Keratinocyte (primary cell): ENCODE results near the gene TRAPPC10.

Source experiments
- EZH2 ChIP-seq: IDR thresholded peaks from one replicate; pipeline ENCODE4 v1.6.1; 2012; ENCODE audit warnings: inconsistent platforms, mild to moderate bottlenecking, low read length, moderate library complexity
- TF ChIP-seq, protein P1 (sequence below), 3 experiments: IDR thresholded peaks in 1 of 3; conservative IDR thresholded peaks in 1 of 3; optimal IDR thresholded peaks in 1 of 3; 2 replicates in 2 of 3; 3 replicates in 1 of 3; pipeline versions ENCODE3 to v1.5.1; 2011; ENCODE audit warnings: low read length in 3 of 3, mild to moderate bottlenecking in 3 of 3, moderate library complexity in 2 of 3, control low read depth in 1 of 3, inconsistent platforms in 1 of 3; ENCODE audit not compliant: insufficient read depth in 2 of 3; ENCODE audit errors: extremely low read depth in 1 of 3

DNA sequence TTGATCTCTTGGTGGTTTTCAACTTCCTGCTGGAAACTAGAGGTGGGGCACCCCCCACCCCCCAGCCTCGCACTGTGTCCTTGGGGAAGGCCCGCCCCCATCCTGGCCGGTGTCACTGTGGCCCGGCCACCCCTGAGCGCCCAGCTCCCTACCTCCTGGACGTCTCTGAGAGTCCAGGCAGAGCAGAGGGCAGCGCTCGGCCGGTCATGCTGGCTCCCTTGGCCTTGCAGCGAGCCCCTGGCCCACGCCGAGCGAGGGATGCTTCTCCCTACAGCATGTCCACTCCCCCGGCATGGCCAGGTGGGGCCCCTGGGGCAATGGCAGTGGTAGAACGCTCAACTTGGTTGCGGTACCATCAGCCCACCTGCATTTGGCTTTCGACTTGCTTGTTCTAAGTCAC is 28.7 kb upstream of the TRAPPC10 start:
- TF ChIP-seq, protein P1, sequence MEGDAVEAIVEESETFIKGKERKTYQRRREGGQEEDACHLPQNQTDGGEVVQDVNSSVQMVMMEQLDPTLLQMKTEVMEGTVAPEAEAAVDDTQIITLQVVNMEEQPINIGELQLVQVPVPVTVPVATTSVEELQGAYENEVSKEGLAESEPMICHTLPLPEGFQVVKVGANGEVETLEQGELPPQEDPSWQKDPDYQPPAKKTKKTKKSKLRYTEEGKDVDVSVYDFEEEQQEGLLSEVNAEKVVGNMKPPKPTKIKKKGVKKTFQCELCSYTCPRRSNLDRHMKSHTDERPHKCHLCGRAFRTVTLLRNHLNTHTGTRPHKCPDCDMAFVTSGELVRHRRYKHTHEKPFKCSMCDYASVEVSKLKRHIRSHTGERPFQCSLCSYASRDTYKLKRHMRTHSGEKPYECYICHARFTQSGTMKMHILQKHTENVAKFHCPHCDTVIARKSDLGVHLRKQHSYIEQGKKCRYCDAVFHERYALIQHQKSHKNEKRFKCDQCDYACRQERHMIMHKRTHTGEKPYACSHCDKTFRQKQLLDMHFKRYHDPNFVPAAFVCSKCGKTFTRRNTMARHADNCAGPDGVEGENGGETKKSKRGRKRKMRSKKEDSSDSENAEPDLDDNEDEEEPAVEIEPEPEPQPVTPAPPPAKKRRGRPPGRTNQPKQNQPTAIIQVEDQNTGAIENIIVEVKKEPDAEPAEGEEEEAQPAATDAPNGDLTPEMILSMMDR (optimal IDR thresholded peaks at IDR 0.05 in 1 of 3, IDR thresholded peaks at IDR 0.05 in 1 of 3, conservative IDR thresholded peaks at IDR 0.05 in 1 of 3; ENCODE audit: extremely low read depth in 1 of 3, insufficient read depth in 2 of 3, low read length in 3 of 3) = no peak
- no peak for TF ChIP-seq EZH2
